K562 (cell line): ENCODE results near the gene MLXIPL. TPM values are rescaled to one million over a fixed set of nuclear protein-coding genes. Genes with fewer than 3 reads are reported as not detected.
A peak's percentile ranks its signal among the peaks of the same experiment; 100 is the strongest.

ENCODE experiments used
- ATAC-seq: fragments of 200-7000 bp; cut with Tn5 transposase; 3 replicates; pipeline ENCODE4 v1.9.1; 2020; ENCODE audit warnings: moderate library complexity
- BruUV-seq: library from RNA; stranded (reverse); fragments of 400-500 nt; replicated peaks from 2 replicates; lab custom pipeline; 2021; lab: Mats Ljungman, UMichigan
- CTCF ChIA-PET: fragments of 300-600 bp; formaldehyde crosslinking; extraction: SDS; loops from one replicate; lab custom pipeline; 2021; ENCODE audit warnings: low intra/inter-chr PET ratio; lab: Yijun Ruan, JAX
- POLR2A ChIA-PET: fragments of 300-600, 350-650 bp; sonication (Branson Sonifier 250); formaldehyde crosslinking; extraction: SDS; loops from one replicate; lab custom pipeline; 2021; ENCODE audit warnings: antibody characterized with exemption, inconsistent platforms; lab: Yijun Ruan, JAX
- DNase-seq, 4 experiments: peaks; one replicate each; pipeline versions ENCODE4 v3.0.0 to v3.0.0-alpha.2; 2011 to 2018; ENCODE audit warnings: low spot score in 3 of 4, mixed read lengths in 3 of 4; ENCODE audit errors: extremely low read depth in 1 of 4
- FAIRE-seq: peaks from 2 replicates; lab custom pipeline; 2011; peaks lifted over from hg19 to GRCh38; lab: Jason Lieb, UNC
- H2AFZ ChIP-seq: 2 replicates; pipeline ENCODE4 v1.6.0; 2011; ENCODE audit warnings: low read depth, low read length, control low read depth, inconsistent platforms
- H3K27ac ChIP-seq: fragments of 200-600 bp; 3 replicates; pipeline ENCODE4 v1.8.0; 2011; ENCODE audit warnings: low read depth, mild to moderate bottlenecking, control low read depth, inconsistent platforms, low read length, moderate library complexity, mixed read lengths; ENCODE audit errors: extremely low read depth
- H3K27me3 ChIP-seq, 2 experiments: fragments of 300-600 bp in 1 of 2; 2 replicates in 1 of 2; 3 replicates in 1 of 2; pipeline versions ENCODE4 v1.6.0 to v1.8.0; 2011; ENCODE audit warnings: inconsistent platforms in 2 of 2, low read length in 2 of 2, mild to moderate bottlenecking in 1 of 2, mixed read lengths in 1 of 2, moderate library complexity in 1 of 2; ENCODE audit not compliant: control insufficient read depth in 2 of 2, insufficient read depth in 2 of 2
- H3K36me3 ChIP-seq: fragments of 300-600 bp; 3 replicates; pipeline ENCODE4 v1.8.0; 2011; ENCODE audit warnings: mild to moderate bottlenecking, low read length, inconsistent platforms; ENCODE audit not compliant: control insufficient read depth, insufficient read depth
- H3K4me1 ChIP-seq, 2 experiments: fragments of 200-600 bp in 1 of 2; replicated peaks in 1 of 2; 2 replicates in 1 of 2; 3 replicates in 1 of 2; pipeline versions ENCODE4 v1.5.1 to v1.8.0; 2011; ENCODE audit warnings: inconsistent platforms in 2 of 2, low read length in 2 of 2, mild to moderate bottlenecking in 1 of 2, mixed read lengths in 1 of 2, moderate library complexity in 1 of 2; ENCODE audit not compliant: control insufficient read depth in 2 of 2, insufficient read depth in 2 of 2
- H3K4me2 ChIP-seq: 2 replicates; pipeline ENCODE4 v1.6.1; 2011; ENCODE audit warnings: low read length, control low read depth, inconsistent platforms, mixed read lengths; ENCODE audit not compliant: insufficient read depth
- H3K4me3 ChIP-seq: fragments of 200-600 bp; sonication (generic), shearing (Covaris generic); 2 replicates; pipeline ENCODE4 v1.5.1; 2016; ENCODE audit warnings: control low read depth, inconsistent platforms
- H3K79me2 ChIP-seq: fragments of 200-600 bp; 3 replicates; pipeline ENCODE4 v1.8.0; 2011; ENCODE audit warnings: low read length, inconsistent platforms; ENCODE audit not compliant: control insufficient read depth, insufficient read depth
- H3K9ac ChIP-seq, 2 experiments: 2 replicates each; pipeline versions ENCODE4 v1.6.0 to v1.6.1; 2011; ENCODE audit warnings: low read depth in 2 of 2, low read length in 2 of 2, control low read depth in 1 of 2, inconsistent platforms in 1 of 2, mild to moderate bottlenecking in 1 of 2, mixed read lengths in 1 of 2; ENCODE audit not compliant: insufficient read depth in 1 of 2
- H3K9me1 ChIP-seq: one replicate; pipeline ENCODE4 v1.6.0; 2011; ENCODE audit warnings: inconsistent platforms, mild to moderate bottlenecking, low read length, moderate library complexity; ENCODE audit not compliant: control insufficient read depth, insufficient read depth
- H3K9me3 ChIP-seq: replicated peaks from 2 replicates; pipeline ENCODE4 v1.5.1; 2011; ENCODE audit warnings: low read depth, low read length, inconsistent platforms; ENCODE audit not compliant: control insufficient read depth, insufficient read depth
- H4K20me1 ChIP-seq: replicated peaks from 2 replicates; pipeline ENCODE4 v1.6.1; 2011; ENCODE audit warnings: low read length, inconsistent platforms, mixed read lengths; ENCODE audit not compliant: control insufficient read depth, insufficient read depth
- BCLAF1 ChIP-seq, 2 experiments: fragments of 450-650 bp in 1 of 2; IDR thresholded peaks; 2 replicates each; pipeline ENCODE4 v1.6.1; 2011 to 2017; ENCODE audit warnings: low read depth in 2 of 2, antibody characterized with exemption in 1 of 2, borderline replicate concordance in 1 of 2, low read length in 1 of 2, mild to moderate bottlenecking in 1 of 2, mixed read lengths in 1 of 2; ENCODE audit not compliant: control insufficient read depth in 1 of 2
- EHMT2 ChIP-seq: fragments of 450-650 bp; IDR thresholded peaks from 2 replicates; pipeline ENCODE4 v1.6.1; 2018; ENCODE audit warnings: antibody characterized with exemption
- HBP1 ChIP-seq: fragments of 450-650 bp; formaldehyde crosslinking; IDR thresholded peaks from 2 replicates; pipeline ENCODE4 v1.4.0; 2022; ENCODE audit warnings: missing genetic modification characterization
- HDAC1 ChIP-seq, 2 experiments: fragments of 450-650 bp; IDR thresholded peaks; 2 replicates each; pipeline ENCODE4 v1.6.1; 2016 to 2017; ENCODE audit warnings: inconsistent platforms in 1 of 2, mild to moderate bottlenecking in 1 of 2, moderate library complexity in 1 of 2
- HLTF ChIP-seq: fragments of 450-650 bp; IDR thresholded peaks from 2 replicates; pipeline ENCODE4 v1.6.1; 2016
- HMBOX1 ChIP-seq: sonication (generic); IDR thresholded peaks from 2 replicates; pipeline ENCODE4 v1.6.1; 2016
- KLF13 ChIP-seq: fragments of 450-650 bp; IDR thresholded peaks from 2 replicates; pipeline ENCODE4 v1.6.1; 2016; ENCODE audit warnings: missing genetic modification characterization, low read depth, mild to moderate bottlenecking, missing compliant biosample characterization, moderate library complexity, borderline replicate concordance
- NR2C1 ChIP-seq, 2 experiments: fragments of 450-650 bp; IDR thresholded peaks; 2 replicates each; pipeline ENCODE4 v1.6.1; 2017; ENCODE audit warnings: mild to moderate bottlenecking in 2 of 2, antibody characterized with exemption in 1 of 2, inconsistent platforms in 1 of 2, missing compliant biosample characterization in 1 of 2, missing genetic modification characterization in 1 of 2
- OTX1 ChIP-seq: fragments of 450-650 bp; formaldehyde crosslinking; IDR thresholded peaks from 2 replicates; pipeline ENCODE4 v1.4.0; 2022; ENCODE audit warnings: mild to moderate bottlenecking
- POLR2B ChIP-seq: fragments of 450-650 bp; IDR thresholded peaks from 2 replicates; pipeline ENCODE4 v1.6.1; 2018; ENCODE audit warnings: low read depth; ENCODE audit not compliant: partially characterized antibody
- RBM39 ChIP-seq: fragments of 200-400 bp; formaldehyde crosslinking; optimal IDR thresholded peaks from 2 replicates; pipeline ENCODE3; 2018; ENCODE audit warnings: low read depth, low read length
- SUPT5H ChIP-seq: fragments of 450-650 bp; IDR thresholded peaks from 2 replicates; pipeline ENCODE4 v1.6.1; 2016
- TRIM24 ChIP-seq, 2 experiments: fragments of 450-650 bp; IDR thresholded peaks; 2 replicates each; pipeline ENCODE4 v1.6.1; 2016
- ZNF280B ChIP-seq: fragments of 250-450 bp; sonication (Bioruptor Pico); IDR thresholded peaks from 2 replicates; pipeline ENCODE4 v1.5.1; 2021; ENCODE audit warnings: mild to moderate bottlenecking
- WGBS: fragments of 100-300 bp; shearing (Covaris generic); methylation state at CpG from one replicate; pipeline ENCODE4 v1.1.6; 2016; ENCODE audit warnings: low coverage, mixed read lengths; ENCODE audit not compliant: insufficient coverage; ENCODE audit errors: missing lambda C conversion rate; 5-methylcytosine and 5-hydroxymethylcytosine counted together
- in situ Hi-C: fragments of 300-500 bp; cut with MboI; formaldehyde crosslinking; loops from 4 replicates; pipeline ENCODE4 v1.15.0; 2018; ENCODE audit warnings: inconsistent platforms, mixed read lengths
- intact Hi-C: fragments of 100-400 bp; cut with micrococcal nuclease; formaldehyde crosslinking; loops from 2 replicates; pipeline ENCODE4 v1.14.2; 2022
- polyA plus RNA-seq, 8 experiments: library from polyadenylated mRNA; depleted of rRNA in 4 of 8; stranded (reverse) in 5 of 8; unstranded in 3 of 8; fragments of >200 nt; fragmentation: Nextera tagmentation in 2 of 8; fragmentation: Illumina TruSeq in 1 of 8; extraction: Ambion mirVana in 2 of 8; extraction: Trizol in 1 of 8; gene quantifications; 2 replicates each; pipeline versions ENCODE4 v1.2.1 to v1.2.3, GENCODE V29; 2011 to 2014; ENCODE audit warnings: inconsistent platforms in 1 of 8, missing spikeins in 1 of 8
- total RNA-seq, 7 experiments: library from RNA; depleted of rRNA in 6 of 7; stranded (reverse); fragments of >200 nt in 6 of 7; fragmentation: Illumina TruSeq in 2 of 7; extraction: Trizol in 2 of 7; gene quantifications; 2 replicates each; pipeline versions ENCODE4 v1.2.1 to v1.2.3, GENCODE V29; 2011 to 2021; ENCODE audit warnings: low replicate concordance in 1 of 7

Gene MLXIPL
- total and polyA plus RNA-seq, 9 of the 15 experiments (the other 6 are each of a cell fraction or from before 2014, with no cell fraction given), result 0.11 to 18.4 (median 1.4) TPM

- H3K4me1 ChIP-seq, result peaks cover 0 to 54% of the 10 kb centered on the region in 2 experiments; a peak in 3 of 5 replicates
- POLR2A ChIA-PET, result interaction anchor here (0.5 to 1.0 kb wide), 2 partner anchors 76 to 122 kb away, joined by 3 to 4 read pairs; partner anchors contain the start of gene BAZ1B
- H3K9me1 ChIP-seq, result no peaks in the 10 kb centered on the region
- in situ Hi-C loops (no loop called here), intact Hi-C loops (no loop called here)
- H2AFZ ChIP-seq, result no peak overlapping the region
- 10% methylated on average over 5 of the region's 5 CpGs for WGBS
- no TSS peak for BruUV-seq
- CTCF ChIA-PET, result no interaction called here
- FAIRE-seq (peak; percentile 73), ATAC-seq (no peak), DNase-seq (no peak)
- H3K4me3 ChIP-seq, result no peak overlapping the region
- H3K4me2 ChIP-seq, result no peak overlapping the region
- no peaks in the 10 kb centered on the region for H3K9me3 ChIP-seq
- H3K9ac ChIP-seq, result no peak overlapping the region
- no peak overlapping the region for H3K27ac ChIP-seq
- no peaks in the 10 kb centered on the region for H4K20me1 ChIP-seq
- H3K27me3 ChIP-seq, result no peaks in the 10 kb centered on the region; a peak in 1 of 5 replicates
- H3K79me2 ChIP-seq, result no peaks in the 10 kb centered on the region
- no peaks in the 10 kb centered on the region for H3K36me3 ChIP-seq
- TF ChIP-seq OTX1 (CRISPR knock-in tag) (peak; percentile 68; the same call in 1 of the 2 replicates), BCLAF1 (IDR thresholded peaks at IDR 0.05; ENCODE audit: borderline replicate concordance in 1 of 2, control insufficient read depth in 1 of 2, low read depth in 2 of 2, low read length in 1 of 2) (no peak), ZNF280B (no peak), SUPT5H (0 out of 2 replicates have a peak, but pooled peaks have one; percentile 31), NR2C1 (IDR thresholded peaks at IDR 0.05) (no peak), NR2C1 (tag; IDR thresholded peaks at IDR 0.05) (no peak), HDAC1 (IDR thresholded peaks at IDR 0.05) (peak in 1 of 2 experiments; percentile 44; a peak in 2 of 4 replicates), KLF13 (tag) (no peak), POLR2B (peak; percentile 48), HMBOX1 (peak; percentile 89), EHMT2 (peak; percentile 78; the same call in 1 of the 2 replicates), HLTF (peak; percentile 57; the same call in 1 of the 2 replicates), HBP1 (0 out of 2 replicates have a peak, but pooled peaks have one; percentile 18), RBM39 (no peak), TRIM24 (IDR thresholded peaks at IDR 0.05) (no peak)
Observed at GRCh38 chr7:73597978-73598782, 26.1 kb downstream of the MLXIPL start.
